HG03159 (cell line): ENCODE measurements around the gene TRRAP.

ENCODE experiments used
- ATAC-seq: cut with Tn5 transposase; IDR thresholded peaks from one replicate; pipeline ENCODE4 v1.9.1; 2021; ENCODE audit warnings: mild to moderate bottlenecking, moderate library complexity; ENCODE audit not compliant: unreplicated experiment

The TRRAP gene

GRCh38 chr7:99021941-99022560 is 143.7 kb downstream of the TRRAP start:
- no peak for ATAC-seq

- ATAC-seq, result no peak
Measured at GRCh38 chr7:99024066-99024465, 145.7 kb downstream of the TRRAP start.

- no peak for ATAC-seq
Measured at GRCh38 chr7:99027241-99027640, 148.9 kb downstream of the TRRAP start.

GRCh38 chr7:99027841-99028240 is 149.5 kb downstream of the TRRAP start:
- ATAC-seq, result no peak

GRCh38 chr7:99028261-99028973 is 150.1 kb downstream of the TRRAP start:
- ATAC-seq, result no peak

GRCh38 chr7:99029466-99030435 is 151.4 kb downstream of the TRRAP start:
- ATAC-seq, result no peak

- no peak for ATAC-seq
Measured at GRCh38 chr7:99030457-99030856, 152.1 kb downstream of the TRRAP start.

- ATAC-seq, result no peak
Measured at GRCh38 chr7:99030951-99031350, 152.6 kb downstream of the TRRAP start.

GRCh38 chr7:99031496-99031895 is 153.2 kb downstream of the TRRAP start:
- no peak for ATAC-seq

- ATAC-seq, result no peak
Measured at GRCh38 chr7:99032928-99033327, 154.6 kb downstream of the TRRAP start.

GRCh38 chr7:99033765-99034164 is 155.4 kb downstream of the TRRAP start:
- no peak for ATAC-seq

- ATAC-seq, result no peak
Measured at GRCh38 chr7:99034932-99035722, 156.8 kb downstream of the TRRAP start.

- ATAC-seq, result no peak
Measured at GRCh38 chr7:99035723-99036545, 157.6 kb downstream of the TRRAP start.

GRCh38 chr7:99036546-99037111 is 158.3 kb downstream of the TRRAP start:
- no peak for ATAC-seq

GRCh38 chr7:99037327-99037940 is 159.1 kb downstream of the TRRAP start:
- ATAC-seq, result no peak

- no peak for ATAC-seq
Measured at GRCh38 chr7:99038086-99038855, 159.9 kb downstream of the TRRAP start.

- ATAC-seq, result no peak
Measured at GRCh38 chr7:99039384-99039891, 161.1 kb downstream of the TRRAP start.
